GM10266 (cell line): ENCODE data around the gene SHB.

Source experiments
- DNase-seq: peaks from one replicate; pipeline ENCODE4 v3.0.0; 2012; ENCODE audit errors: extremely low spot score
- TF ChIP-seq, protein P1 (sequence below): IDR thresholded peaks from 2 replicates; pipeline ENCODE4 v1.5.1; 2012; ENCODE audit warnings: mild to moderate bottlenecking, low read depth; ENCODE audit not compliant: control insufficient read depth, insufficient read depth; ENCODE audit errors: missing control alignments

The SHB gene, protein sequence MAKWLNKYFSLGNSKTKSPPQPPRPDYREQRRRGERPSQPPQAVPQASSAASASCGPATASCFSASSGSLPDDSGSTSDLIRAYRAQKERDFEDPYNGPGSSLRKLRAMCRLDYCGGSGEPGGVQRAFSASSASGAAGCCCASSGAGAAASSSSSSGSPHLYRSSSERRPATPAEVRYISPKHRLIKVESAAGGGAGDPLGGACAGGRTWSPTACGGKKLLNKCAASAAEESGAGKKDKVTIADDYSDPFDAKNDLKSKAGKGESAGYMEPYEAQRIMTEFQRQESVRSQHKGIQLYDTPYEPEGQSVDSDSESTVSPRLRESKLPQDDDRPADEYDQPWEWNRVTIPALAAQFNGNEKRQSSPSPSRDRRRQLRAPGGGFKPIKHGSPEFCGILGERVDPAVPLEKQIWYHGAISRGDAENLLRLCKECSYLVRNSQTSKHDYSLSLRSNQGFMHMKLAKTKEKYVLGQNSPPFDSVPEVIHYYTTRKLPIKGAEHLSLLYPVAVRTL

DNA sequence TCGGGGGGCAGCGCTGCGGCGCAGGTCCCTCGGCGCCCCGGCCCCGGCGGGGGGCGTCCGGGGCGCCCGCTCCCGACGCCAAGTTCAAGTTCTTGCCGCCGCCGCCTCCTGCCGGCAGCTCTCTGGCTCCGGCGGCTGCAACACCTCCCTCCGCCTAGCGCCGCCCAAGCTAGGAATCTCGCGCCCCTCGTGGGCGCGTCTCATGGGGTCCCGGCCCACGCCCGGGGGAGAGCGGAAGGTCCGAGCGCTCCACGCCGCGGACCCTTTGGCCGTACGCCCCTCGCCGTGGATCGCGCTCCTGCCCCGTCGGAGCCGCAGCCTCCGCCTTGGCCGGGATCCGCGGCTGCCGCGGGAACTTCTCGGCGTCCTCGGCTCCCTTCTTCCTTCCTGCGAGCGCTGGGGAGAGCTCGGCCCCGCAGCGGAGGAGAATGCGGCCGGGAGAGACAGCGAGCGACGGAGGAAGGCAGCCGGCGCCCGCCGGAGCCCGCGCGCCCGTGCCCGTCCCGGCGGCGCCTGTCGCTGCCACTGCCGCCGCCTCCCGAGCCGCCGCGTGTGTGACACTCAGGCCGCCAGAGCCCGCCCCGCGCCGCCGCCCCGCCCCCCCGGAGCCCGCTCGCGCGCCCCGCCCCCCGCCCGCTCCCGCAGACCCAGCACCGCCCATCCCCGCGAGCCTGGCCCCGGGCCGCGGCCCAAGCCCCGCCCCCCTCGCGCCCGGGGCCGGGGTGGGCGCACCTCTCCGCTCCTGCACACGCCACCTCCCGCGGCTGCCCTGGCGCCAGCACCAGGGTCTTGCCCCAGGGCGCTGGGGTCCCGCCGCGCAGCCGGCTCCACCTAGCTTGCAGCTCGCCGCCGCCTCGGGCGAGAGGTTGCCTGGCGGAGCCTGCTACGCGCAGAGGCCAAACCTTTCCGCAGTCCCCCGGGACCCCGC, at the start of gene SHB:
TSS of gene SHB (minus strand) at position 527 of the 928 bp plus-strand sequence. CDS start 582 bp downstream, outside the sequence.
- TF ChIP-seq, protein P1, sequence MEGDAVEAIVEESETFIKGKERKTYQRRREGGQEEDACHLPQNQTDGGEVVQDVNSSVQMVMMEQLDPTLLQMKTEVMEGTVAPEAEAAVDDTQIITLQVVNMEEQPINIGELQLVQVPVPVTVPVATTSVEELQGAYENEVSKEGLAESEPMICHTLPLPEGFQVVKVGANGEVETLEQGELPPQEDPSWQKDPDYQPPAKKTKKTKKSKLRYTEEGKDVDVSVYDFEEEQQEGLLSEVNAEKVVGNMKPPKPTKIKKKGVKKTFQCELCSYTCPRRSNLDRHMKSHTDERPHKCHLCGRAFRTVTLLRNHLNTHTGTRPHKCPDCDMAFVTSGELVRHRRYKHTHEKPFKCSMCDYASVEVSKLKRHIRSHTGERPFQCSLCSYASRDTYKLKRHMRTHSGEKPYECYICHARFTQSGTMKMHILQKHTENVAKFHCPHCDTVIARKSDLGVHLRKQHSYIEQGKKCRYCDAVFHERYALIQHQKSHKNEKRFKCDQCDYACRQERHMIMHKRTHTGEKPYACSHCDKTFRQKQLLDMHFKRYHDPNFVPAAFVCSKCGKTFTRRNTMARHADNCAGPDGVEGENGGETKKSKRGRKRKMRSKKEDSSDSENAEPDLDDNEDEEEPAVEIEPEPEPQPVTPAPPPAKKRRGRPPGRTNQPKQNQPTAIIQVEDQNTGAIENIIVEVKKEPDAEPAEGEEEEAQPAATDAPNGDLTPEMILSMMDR, result peak; percentile 76

GRCh38 chr9:38117651-38118050, 48.6 kb upstream of the SHB start:
- no peak for DNase-seq
- TF ChIP-seq, protein P1, result no peak

More for the DNA sequence above, at the start of gene SHB:
- DNase-seq, result peak; percentile 98

DNA sequence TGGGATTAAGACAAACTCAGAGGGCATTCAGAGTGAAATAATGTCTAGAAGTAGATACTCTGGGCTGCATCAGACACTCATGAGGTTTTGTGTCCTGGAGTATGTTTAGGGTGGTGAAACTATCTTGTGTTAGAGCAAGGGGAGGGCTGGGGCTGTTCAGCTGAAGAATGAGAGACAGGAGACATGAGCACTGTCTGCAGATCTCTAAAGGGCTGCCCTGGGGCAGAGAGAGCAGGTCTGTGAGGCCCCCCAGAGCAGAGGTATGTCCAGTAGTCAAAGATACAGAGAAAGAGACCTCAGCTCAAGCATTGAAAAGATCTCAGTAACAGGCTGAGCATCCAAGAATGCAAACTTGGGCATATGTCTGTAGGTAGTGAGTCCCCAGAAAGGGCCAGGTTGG, 45.9 kb upstream of the SHB start:
- TF ChIP-seq, protein P1, result no peak
- DNase-seq, result no peak

DNA sequence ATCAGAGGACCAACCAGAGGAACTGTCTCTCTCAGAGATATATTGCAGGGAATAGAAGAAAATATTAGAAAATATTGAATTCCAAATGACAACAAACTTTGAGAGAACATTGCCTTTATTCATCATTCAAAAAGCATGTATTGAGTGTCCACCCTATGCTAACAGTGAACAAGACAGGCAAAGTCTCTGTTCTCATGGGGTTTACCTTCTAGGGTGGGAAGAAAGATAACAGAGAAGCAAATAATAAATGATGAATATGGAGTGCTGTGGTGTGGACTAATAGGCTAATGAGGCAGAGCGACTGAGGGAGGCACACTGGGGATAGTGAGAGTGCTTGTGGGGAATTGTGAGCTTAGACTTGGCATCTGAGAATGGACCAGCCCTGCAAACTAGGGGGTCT, 43.4 kb upstream of the SHB start:
- TF ChIP-seq, protein P1, result no peak

DNA sequence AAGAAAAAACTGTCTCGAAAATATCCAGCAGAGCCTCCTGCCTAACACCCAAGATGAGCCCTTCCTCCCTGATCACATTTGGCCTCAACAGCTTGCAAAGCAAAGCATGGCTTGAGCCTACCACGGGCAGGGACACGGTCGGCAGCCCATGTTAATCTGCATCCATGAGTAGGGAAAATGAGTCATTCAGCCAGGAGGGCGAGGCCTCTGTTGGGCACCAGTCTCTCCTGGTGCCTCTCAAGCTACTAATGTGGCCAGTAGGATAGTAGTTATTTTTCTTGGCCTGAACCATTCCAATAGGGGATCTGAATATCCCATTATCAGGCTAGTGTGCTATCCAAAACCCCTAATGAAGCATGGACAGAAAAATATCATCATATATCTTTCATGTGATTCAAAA, 43.0 kb upstream of the SHB start:
- no peak for DNase-seq

More for the DNA sequence above, 43.4 kb upstream of the SHB start:
- no peak for DNase-seq

DNA sequence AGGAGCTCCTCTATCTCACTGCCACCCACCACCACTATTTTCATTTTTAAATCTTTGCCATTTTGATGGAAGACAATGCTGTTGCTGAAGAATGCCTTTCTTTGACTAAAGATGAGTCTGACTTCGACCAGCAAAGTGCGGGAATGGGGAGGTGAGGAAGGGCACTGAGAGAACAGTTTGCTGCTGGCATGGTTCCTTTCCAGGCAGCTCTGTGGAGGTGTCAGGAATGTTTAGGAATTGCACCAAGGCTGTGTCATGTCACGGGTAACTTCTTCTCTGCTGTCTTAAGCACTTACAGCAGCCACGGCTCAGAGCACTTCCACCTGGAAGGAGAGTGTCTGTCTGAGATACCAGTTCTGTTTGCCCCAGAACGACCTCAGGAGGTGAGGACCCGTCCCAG, 41.4 kb upstream of the SHB start:
- TF ChIP-seq, protein P1, result no peak
- no peak for DNase-seq

More for the DNA sequence above, 43.0 kb upstream of the SHB start:
- TF ChIP-seq, protein P1, result no peak
